Neural cell (in vitro differentiated cells): ENCODE results near the gene SMTN.

ENCODE experiments used
- CTCF ChIP-seq: fragments of 450-650 bp; IDR thresholded peaks from 2 replicates; pipeline ENCODE4 v1.5.1; 2014; ENCODE audit warnings: antibody characterized with exemption, mild to moderate bottlenecking, moderate library complexity; ENCODE audit not compliant: poor library complexity, severe bottlenecking
- EP300 ChIP-seq: fragments of 450-650 bp; conservative IDR thresholded peaks from 2 replicates; pipeline ENCODE4 v1.6.1; 2014; ENCODE audit warnings: antibody characterized with exemption, mild to moderate bottlenecking, moderate library complexity; ENCODE audit not compliant: poor library complexity, severe bottlenecking
- EZH2 ChIP-seq: fragments of 200-600, 300-800 bp; shearing (Covaris generic), sonication (generic); IDR thresholded peaks from 2 replicates; pipeline ENCODE4 v1.6.1; 2014; ENCODE audit warnings: antibody characterized with exemption, low read length, borderline replicate concordance, mild to moderate bottlenecking; ENCODE audit not compliant: insufficient read depth, poor library complexity, severe bottlenecking
- MXI1 ChIP-seq: fragments of 450-650 bp; conservative IDR thresholded peaks from 2 replicates; pipeline ENCODE4 v1.6.1; 2014; ENCODE audit warnings: antibody characterized with exemption, mild to moderate bottlenecking; ENCODE audit not compliant: poor library complexity, severe bottlenecking
- POLR2AphosphoS5 ChIP-seq: IDR thresholded peaks from 2 replicates; pipeline ENCODE4 v1.6.1; 2012
- RAD21 ChIP-seq: fragments of 450-650 bp; conservative IDR thresholded peaks from 2 replicates; pipeline ENCODE4 v1.6.1; 2014; ENCODE audit warnings: antibody characterized with exemption, mild to moderate bottlenecking, moderate library complexity
- REST ChIP-seq: IDR thresholded peaks from 2 replicates; pipeline ENCODE4 v1.6.1; 2012; ENCODE audit warnings: borderline replicate concordance
- SMC3 ChIP-seq: fragments of 450-650 bp; conservative IDR thresholded peaks from 2 replicates; pipeline ENCODE4 v1.6.1; 2014; ENCODE audit warnings: antibody characterized with exemption, mild to moderate bottlenecking, moderate library complexity; ENCODE audit not compliant: poor library complexity

GRCh38 chr22:31106001-31106571 is 25.0 kb downstream of the SMTN start:
- no peak for TF ChIP-seq CTCF
- TF ChIP-seq EP300, result no peak
- TF ChIP-seq REST, result no peak
- no peak for TF ChIP-seq RAD21
- TF ChIP-seq EZH2, result no peak
- TF ChIP-seq POLR2AphosphoS5, result no peak
- no peak for TF ChIP-seq MXI1
- TF ChIP-seq SMC3, result no peak
